ENCODE results near the gene ARHGAP21. TPM values are rescaled to one million over a fixed set of nuclear protein-coding genes. Genes with fewer than 3 reads are reported as not detected.
"Not testable (repeated sequence)": the region's sequence is repeated elsewhere in the genome, so short reads cannot be mapped to it uniquely, and the experiment has no call there.

ARHGAP21 gene
- total RNA-seq: 40.1 TPM

- peak; percentile 53 for ATAC-seq
Measured at GRCh38 chr10:24723788-24724380, at the start of gene ARHGAP21. TSS of gene ARHGAP21 (minus strand) at chr10:24723887. CDS start at chr10:24721899, 1,988 bp downstream.

GRCh38 chr10:24771943-24772694 lies 48.4 kb upstream of the ARHGAP21 start:
- ATAC-seq: no peak

DNA sequence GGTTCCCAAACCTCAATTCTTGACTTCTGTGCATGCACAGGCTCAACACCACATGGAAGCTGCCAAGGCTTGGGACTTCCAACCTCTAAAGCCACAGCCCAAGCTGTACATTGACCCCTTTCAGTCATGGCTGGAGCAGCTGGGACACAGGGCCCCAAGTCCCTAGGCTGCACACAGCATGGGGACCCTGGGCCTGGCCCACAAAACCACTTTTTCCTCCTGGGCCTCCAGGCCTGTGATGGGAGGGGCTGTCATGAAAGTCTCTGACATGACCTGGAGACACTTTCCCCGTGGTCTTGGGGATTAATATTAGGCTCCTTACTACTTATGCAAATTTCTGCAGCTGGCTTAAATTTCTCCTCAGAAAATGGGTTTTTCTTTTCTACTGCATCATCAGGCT lies 41.3 kb upstream of the ARHGAP21 start:
- ATAC-seq: not testable (repeated sequence)

DNA sequence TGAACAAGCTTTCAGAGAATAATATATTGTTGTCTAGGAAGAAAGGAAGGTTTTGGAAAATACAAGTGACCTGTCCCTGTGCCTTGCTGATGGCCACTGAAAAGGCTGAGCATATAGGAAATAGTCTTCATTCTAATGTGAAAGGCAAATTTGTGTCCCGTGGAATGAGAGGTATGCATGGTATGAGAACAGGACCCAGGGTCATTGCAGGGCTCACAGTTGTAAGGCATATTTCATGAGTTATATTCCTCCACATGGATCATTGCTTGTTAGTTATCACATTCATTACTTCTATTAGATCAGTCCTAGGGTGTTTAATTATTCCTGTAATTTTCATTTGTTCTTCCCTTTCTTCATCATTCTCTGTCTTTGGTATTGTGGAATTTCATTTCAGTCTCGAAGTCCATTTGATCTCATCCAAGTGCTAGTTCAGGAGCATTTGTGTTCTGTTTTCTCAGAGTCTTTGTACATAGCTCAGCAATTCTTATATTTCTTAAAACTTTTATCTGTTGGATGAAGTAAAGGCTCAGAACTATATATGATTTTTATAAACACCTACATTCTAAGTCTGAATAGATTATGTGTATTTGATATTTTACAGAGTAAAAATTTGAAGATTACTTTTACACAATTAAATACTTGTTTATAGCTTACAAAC lies 39.4 kb upstream of the ARHGAP21 start:
- no peak for ATAC-seq

- no peak for ATAC-seq
Measured at GRCh38 chr10:24762161-24762924, 38.7 kb upstream of the ARHGAP21 start.

- ATAC-seq: no peak
Measured at GRCh38 chr10:24759672-24760071, 36.0 kb upstream of the ARHGAP21 start.

- ATAC-seq: not testable (repeated sequence)
Measured at GRCh38 chr10:24758254-24758653, 34.6 kb upstream of the ARHGAP21 start.

GRCh38 chr10:24756283-24756682 lies 32.6 kb upstream of the ARHGAP21 start:
- peak; percentile 23 for ATAC-seq

DNA sequence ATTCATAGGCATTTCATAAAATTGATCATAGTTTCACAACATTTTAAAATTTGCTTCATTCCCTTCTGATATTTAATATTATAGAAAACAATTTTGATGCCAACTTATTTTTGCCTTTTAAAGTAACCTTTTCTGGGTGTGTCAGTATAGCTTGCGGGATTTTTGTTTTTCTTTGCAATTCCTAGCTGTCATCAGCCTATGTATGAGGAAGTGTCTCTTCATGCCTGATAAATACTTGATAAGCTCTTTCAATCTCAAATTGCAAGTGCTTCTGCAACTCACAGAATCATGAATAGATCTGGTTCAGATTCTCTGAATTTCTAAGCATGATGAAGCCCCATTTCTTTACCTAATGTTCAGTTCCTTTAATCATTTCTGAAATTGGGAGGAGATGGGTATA lies 28.0 kb upstream of the ARHGAP21 start:
- no peak for ATAC-seq

GRCh38 chr10:24750695-24751094 lies 27.0 kb upstream of the ARHGAP21 start:
- no peak for ATAC-seq

DNA sequence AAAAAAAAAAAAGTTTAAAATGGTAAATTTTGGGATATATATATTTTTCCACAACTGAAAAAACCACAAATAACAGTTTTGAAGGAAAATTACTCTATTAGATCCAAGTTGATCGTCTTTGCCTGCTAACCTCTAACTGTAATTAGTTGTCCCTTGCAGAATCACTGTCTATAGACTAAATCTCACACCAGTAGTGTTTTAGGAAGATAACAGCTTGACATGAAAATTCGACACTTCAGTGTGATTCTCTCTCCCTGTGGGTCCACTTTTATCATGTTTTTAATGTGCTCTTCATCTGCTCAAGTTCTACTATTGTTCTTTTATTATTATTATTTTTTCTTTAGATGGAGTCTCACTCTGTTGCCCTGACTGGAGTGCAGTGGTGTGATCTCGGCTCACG lies 24.5 kb upstream of the ARHGAP21 start:
- ATAC-seq: no peak

DNA sequence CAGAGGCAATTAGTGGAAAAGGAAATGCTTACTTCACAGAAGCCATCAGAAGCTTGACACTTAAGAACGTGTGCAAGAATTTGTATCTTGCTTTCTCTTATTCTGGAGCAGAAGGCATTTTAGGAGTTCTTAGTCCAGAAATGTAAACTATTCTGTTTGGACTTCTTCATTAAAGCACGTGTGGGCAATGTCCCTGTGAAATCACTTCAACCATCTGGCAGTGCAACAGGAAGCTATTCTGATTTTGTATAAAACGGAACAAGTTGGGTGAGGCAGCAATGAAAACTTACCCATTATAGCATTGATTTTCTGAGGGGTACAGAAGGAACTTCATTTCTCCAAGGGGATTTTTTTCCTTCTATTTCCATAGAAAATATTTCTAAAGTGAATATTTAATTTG lies 21.3 kb upstream of the ARHGAP21 start:
- ATAC-seq: no peak

DNA sequence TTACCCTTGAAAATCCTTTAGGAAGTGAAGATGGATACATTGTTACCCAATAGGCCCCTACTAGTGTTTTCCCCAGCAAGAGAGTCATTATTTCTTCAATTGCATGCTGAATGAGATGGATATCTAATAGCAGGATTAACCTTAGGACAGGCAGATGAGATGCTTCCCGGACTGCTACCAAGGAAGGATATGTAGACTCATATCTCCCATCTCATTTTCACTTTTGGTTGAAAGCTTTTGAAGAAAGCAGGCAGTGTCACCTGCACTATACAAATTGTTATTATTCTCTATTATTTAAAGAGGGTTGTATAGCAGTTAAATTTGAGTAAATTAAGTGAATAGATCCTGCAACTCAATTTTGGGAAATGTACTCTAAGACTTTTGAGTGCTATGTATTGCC lies 17.0 kb upstream of the ARHGAP21 start:
- ATAC-seq: no peak

- no peak for ATAC-seq
Measured at GRCh38 chr10:24737001-24737400, 13.3 kb upstream of the ARHGAP21 start.

GRCh38 chr10:24731942-24732341 lies 8.3 kb upstream of the ARHGAP21 start:
- ATAC-seq: peak; percentile 95

- ATAC-seq: no peak
Measured at GRCh38 chr10:24730811-24731210, 7.1 kb upstream of the ARHGAP21 start.

GRCh38 chr10:24727786-24728185 lies 4.1 kb upstream of the ARHGAP21 start:
- ATAC-seq: no peak

- no peak for ATAC-seq
Measured at GRCh38 chr10:24726626-24727025, 2.9 kb upstream of the ARHGAP21 start.

- ATAC-seq: not testable (repeated sequence)
Measured at GRCh38 chr10:24726029-24726428, 2.3 kb upstream of the ARHGAP21 start.

DNA sequence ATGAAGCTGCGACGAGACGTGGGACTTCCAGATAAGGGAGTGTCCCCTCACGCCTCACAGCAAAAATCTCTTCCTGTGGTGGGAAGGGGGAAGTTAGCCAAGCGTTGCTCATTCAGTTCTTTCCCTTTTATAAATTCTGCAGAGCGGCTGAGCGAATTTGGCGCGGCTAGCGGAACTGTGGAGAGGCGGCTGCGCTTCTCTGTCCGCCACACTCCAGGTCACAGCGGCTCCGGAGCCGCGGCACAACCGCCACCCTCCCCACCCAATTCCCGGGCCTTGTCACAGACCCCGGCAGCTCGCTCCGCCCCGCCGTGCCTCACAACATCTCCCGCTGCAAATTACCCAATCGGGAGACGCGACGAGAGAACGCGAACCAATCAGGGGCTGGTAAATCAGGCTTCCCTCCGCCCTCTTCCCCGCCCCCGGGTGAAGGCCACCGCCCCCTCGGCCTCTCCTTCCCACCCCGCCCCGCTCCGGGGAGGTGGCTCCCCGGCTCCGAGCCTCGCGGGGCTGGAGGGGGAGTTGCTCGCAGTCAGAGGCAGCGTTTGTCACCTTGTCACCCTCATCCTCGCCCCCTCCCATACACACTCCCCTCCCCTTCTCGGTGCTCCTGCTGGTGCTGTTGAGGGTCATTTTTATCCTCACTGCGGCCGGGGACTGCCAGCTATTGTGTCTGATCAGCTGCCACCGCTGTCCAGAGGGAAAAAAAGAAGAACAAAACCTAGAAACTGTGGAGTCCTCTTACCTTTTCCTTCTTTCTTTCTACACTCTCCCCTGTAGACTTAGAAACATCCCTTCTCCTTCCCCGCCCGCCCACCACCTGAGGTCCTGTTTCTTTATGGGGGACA lies 918 bp upstream of the ARHGAP21 start:
- ATAC-seq: peak; percentile 95

GRCh38 chr10:24723386-24723787 lies 300 bp downstream of the ARHGAP21 start:
- no peak for ATAC-seq

Data from esophagus mucosa (tissue), 1 donor.